ENCODE data around the gene DNAJC17. TPM values are rescaled to one million over a fixed set of nuclear protein-coding genes. Genes with fewer than 3 reads are reported as not detected.

Gene DNAJC17
- total RNA-seq, 1 experiment from 2014 or later, result 53.3 TPM

- H3K9me2 ChIP-seq (replicated peaks; ENCODE audit: low read length), result no peaks in the 10 kb centered on the region
- intact Hi-C loops (cut with micrococcal nuclease), result loop anchor here (5.0 kb wide), 2 partner anchors 102 to 198 kb away; partner anchors contain the start of genes KNL1 and VPS18
- no peak overlapping the region for H3K4me3 ChIP-seq (ENCODE audit: low read length)
- H3K9me3 ChIP-seq (ENCODE audit: low read length), result no peaks in the 10 kb centered on the region
- H3K27ac ChIP-seq (ENCODE audit: low read length), result no peak overlapping the region
- H3K27me3 ChIP-seq (ENCODE audit: low read length), result no peaks in the 10 kb centered on the region
- H3F3A ChIP-seq (ENCODE audit: low read length, unreplicated experiment), result peaks cover 12% of the 10 kb centered on the region
- DNase-seq, result no peak
- BruUV-seq (replicated peaks), result no TSS peak
- peaks cover 70% of the 10 kb centered on the region for H3K4me1 ChIP-seq (ENCODE audit: insufficient read depth, low read length)
- POLR2A ChIA-PET (ENCODE audit: unreplicated experiment), result interaction anchor here (0.6 kb wide), 1 partner anchor 105 kb away, joined by 3 read pairs; no protein-coding TSS in a partner anchor
- peaks cover 52% of the 10 kb centered on the region for H3K79me2 ChIP-seq (ENCODE audit: low read length)
- no peak for ATAC-seq
- TF ChIP-seq, protein P1, sequence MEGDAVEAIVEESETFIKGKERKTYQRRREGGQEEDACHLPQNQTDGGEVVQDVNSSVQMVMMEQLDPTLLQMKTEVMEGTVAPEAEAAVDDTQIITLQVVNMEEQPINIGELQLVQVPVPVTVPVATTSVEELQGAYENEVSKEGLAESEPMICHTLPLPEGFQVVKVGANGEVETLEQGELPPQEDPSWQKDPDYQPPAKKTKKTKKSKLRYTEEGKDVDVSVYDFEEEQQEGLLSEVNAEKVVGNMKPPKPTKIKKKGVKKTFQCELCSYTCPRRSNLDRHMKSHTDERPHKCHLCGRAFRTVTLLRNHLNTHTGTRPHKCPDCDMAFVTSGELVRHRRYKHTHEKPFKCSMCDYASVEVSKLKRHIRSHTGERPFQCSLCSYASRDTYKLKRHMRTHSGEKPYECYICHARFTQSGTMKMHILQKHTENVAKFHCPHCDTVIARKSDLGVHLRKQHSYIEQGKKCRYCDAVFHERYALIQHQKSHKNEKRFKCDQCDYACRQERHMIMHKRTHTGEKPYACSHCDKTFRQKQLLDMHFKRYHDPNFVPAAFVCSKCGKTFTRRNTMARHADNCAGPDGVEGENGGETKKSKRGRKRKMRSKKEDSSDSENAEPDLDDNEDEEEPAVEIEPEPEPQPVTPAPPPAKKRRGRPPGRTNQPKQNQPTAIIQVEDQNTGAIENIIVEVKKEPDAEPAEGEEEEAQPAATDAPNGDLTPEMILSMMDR (conservative IDR thresholded peaks at IDR 0.05; ENCODE audit: low read depth, low read length), result no peak
- TF ChIP-seq EZH2phosphoT487 (IDR thresholded peaks at IDR 0.05; ENCODE audit: borderline replicate concordance, low read length), result no peak
- TF ChIP-seq EZH2 (IDR thresholded peaks at IDR 0.05; ENCODE audit: low read length, unreplicated experiment), result no peak
- H3K36me3 ChIP-seq (ENCODE audit: low read depth, low read length), result no peaks in the 10 kb centered on the region
- H2AFZ ChIP-seq (ENCODE audit: low read length), result no peak overlapping the region
- H4K20me1 ChIP-seq (ENCODE audit: low read length), result no peaks in the 10 kb centered on the region
- no peak overlapping the region for H3K9ac ChIP-seq (ENCODE audit: low read length)
- CTCF ChIA-PET, result interaction anchor here (0.6 to 1.2 kb wide), 2 partner anchors 45 to 69 kb away, joined by 3 to 8 read pairs; no protein-coding TSS in a partner anchor
- H3K4me2 ChIP-seq (ENCODE audit: low read length), result no peak overlapping the region
These were observed 17.3 kb downstream of the DNAJC17 start for GRCh38 chr15:40789999-40790398.

DNA sequence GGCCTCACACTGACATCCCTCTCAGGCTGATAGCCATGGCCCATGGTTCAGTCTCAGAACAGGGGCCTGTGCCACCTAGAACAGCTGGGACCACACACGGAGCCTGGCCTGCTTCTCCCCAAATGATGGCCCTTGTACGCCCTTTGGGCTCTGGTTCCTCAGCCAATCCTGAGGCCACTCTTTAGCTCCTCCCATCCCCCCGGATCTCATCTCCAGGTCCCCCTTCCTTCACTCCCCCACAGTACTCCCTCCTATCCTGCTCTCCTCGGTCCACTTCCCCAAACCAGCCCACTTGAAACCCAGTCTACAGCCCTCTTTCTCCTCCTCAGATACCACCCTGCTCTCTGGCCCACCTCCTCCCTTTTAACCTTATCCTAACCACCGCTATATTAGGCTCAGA is 18.2 kb downstream of the DNAJC17 start:
- Histone ChIP-seq H3K4me1 (ENCODE audit: insufficient read depth, low read length) (peaks cover 68% of the 10 kb centered on the region), H3K27ac (ENCODE audit: low read length) (peak overlapping the region; percentile 94), H3F3A (ENCODE audit: low read length, unreplicated experiment) (peaks cover 12% of the 10 kb centered on the region), H3K79me2 (ENCODE audit: low read length) (peaks cover 58% of the 10 kb centered on the region), H3K36me3 (ENCODE audit: low read depth, low read length) (no peaks in the 10 kb centered on the region), H3K9me2 (replicated peaks; ENCODE audit: low read length) (no peaks in the 10 kb centered on the region), H2AFZ (ENCODE audit: low read length) (no peak overlapping the region), H3K4me3 (ENCODE audit: low read length) (no peak overlapping the region), H3K9ac (ENCODE audit: low read length) (no peak overlapping the region), H3K9me3 (ENCODE audit: low read length) (no peaks in the 10 kb centered on the region), H3K4me2 (ENCODE audit: low read length) (no peak overlapping the region), H3K27me3 (ENCODE audit: low read length) (no peaks in the 10 kb centered on the region), H4K20me1 (ENCODE audit: low read length) (no peaks in the 10 kb centered on the region)
- intact Hi-C loops (cut with micrococcal nuclease), result loop anchor here (5.0 kb wide), 2 partner anchors 103 to 197 kb away; partner anchors contain the start of genes KNL1 and VPS18
- BruUV-seq (replicated peaks), result no TSS peak
- ATAC-seq, result no peak
- TF ChIP-seq EZH2 (IDR thresholded peaks at IDR 0.05; ENCODE audit: low read length, unreplicated experiment), result no peak
- TF ChIP-seq, protein P1 (conservative IDR thresholded peaks at IDR 0.05; ENCODE audit: low read depth, low read length), result no peak
- TF ChIP-seq EZH2phosphoT487 (IDR thresholded peaks at IDR 0.05; ENCODE audit: borderline replicate concordance, low read length), result no peak
- ChIA-PET CTCF (no interaction called here), POLR2A (ENCODE audit: unreplicated experiment) (no interaction called here)
- no peak for DNase-seq

GRCh38 chr15:40787991-40788390 is 19.3 kb downstream of the DNAJC17 start:
- peak overlapping the region; percentile 72 for H3K4me2 ChIP-seq (ENCODE audit: low read length)
- intact Hi-C loops (cut with micrococcal nuclease), result loop anchor here (1.0 to 5.0 kb wide), 3 partner anchors 69 to 196 kb away; partner anchors contain the start of genes KNL1 and VPS18
- H3K4me3 ChIP-seq (ENCODE audit: low read length), result peak overlapping the region; percentile 29
- CTCF ChIA-PET, result interaction anchor here (0.8 to 1.4 kb wide), 4 partner anchors 56 to 104 kb away, joined by 3 to 7 read pairs (median 4); partner anchors contain the start of gene SPINT1
- peak overlapping the region; percentile 94 for H3K27ac ChIP-seq (ENCODE audit: low read length)
- H3K9me3 ChIP-seq (ENCODE audit: low read length), result no peaks in the 10 kb centered on the region
- POLR2A ChIA-PET (ENCODE audit: unreplicated experiment), result interaction anchor here (0.6 kb wide), 2 partner anchors 38 to 60 kb away, joined by 3 to 5 read pairs; no protein-coding TSS in a partner anchor
- no peaks in the 10 kb centered on the region for H3K9me2 ChIP-seq (replicated peaks; ENCODE audit: low read length)
- TF ChIP-seq, protein P1 (conservative IDR thresholded peaks at IDR 0.05; ENCODE audit: low read depth, low read length), result no peak
- no peak for TF ChIP-seq EZH2 (IDR thresholded peaks at IDR 0.05; ENCODE audit: low read length, unreplicated experiment)
- no peak for TF ChIP-seq EZH2phosphoT487 (IDR thresholded peaks at IDR 0.05; ENCODE audit: borderline replicate concordance, low read length)
- no peaks in the 10 kb centered on the region for H3K27me3 ChIP-seq (ENCODE audit: low read length)
- no TSS peak for BruUV-seq (replicated peaks)
- no peak for DNase-seq
- no peak overlapping the region for H2AFZ ChIP-seq (ENCODE audit: low read length)
- peaks cover 58% of the 10 kb centered on the region for H3K4me1 ChIP-seq (ENCODE audit: insufficient read depth, low read length)
- H3K79me2 ChIP-seq (ENCODE audit: low read length), result peaks cover 67% of the 10 kb centered on the region
- ATAC-seq, result peak; percentile 8
- H3K9ac ChIP-seq (ENCODE audit: low read length), result peak overlapping the region; percentile 61
- H3F3A ChIP-seq (ENCODE audit: low read length, unreplicated experiment), result peaks cover 12% of the 10 kb centered on the region
- no peaks in the 10 kb centered on the region for H4K20me1 ChIP-seq (ENCODE audit: low read length)
- no peaks in the 10 kb centered on the region for H3K36me3 ChIP-seq (ENCODE audit: low read depth, low read length)

Data from PC-3 (cell line).